Peyer's patch (tissue), 4 donors: ENCODE measurements around the gene ACSF2. TPM values are rescaled to one million over a fixed set of nuclear protein-coding genes. Genes with fewer than 3 reads are reported as not detected.
"Not testable (repeated sequence)": the region's sequence is repeated elsewhere in the genome, so short reads cannot be mapped to it uniquely, and the experiment has no call there.

Experiments used
- DNase-seq, 3 donors: peaks; one replicate each; pipeline ENCODE4 v3.0.0-alpha.2; 2017 to 2019
- H3K27ac ChIP-seq, 4 donors: fragments of 200-600 bp; sonication (generic); one replicate each; pipeline ENCODE4 v1.5.1; 2016 to 2019
- H3K27me3 ChIP-seq, 2 donors: fragments of 200-600 bp; sonication (generic); one replicate each; pipeline ENCODE4 v1.5.1; 2019
- H3K36me3 ChIP-seq, 3 donors: fragments of 200-600 bp; sonication (generic); one replicate each; pipeline ENCODE4 v1.5.1; 2016 to 2019
- H3K4me1 ChIP-seq, 4 donors: fragments of 200-600 bp; sonication (generic); one replicate each; pipeline ENCODE4 v1.5.1; 2016 to 2019
- H3K4me3 ChIP-seq, 4 donors: fragments of 200-600 bp; sonication (generic); 1 replicate in 3 of 4; 2 replicates in 1 of 4; pipeline ENCODE4 v1.5.1; 2016 to 2019; ENCODE audit warnings: mild to moderate bottlenecking in 1 of 4
- H3K9me3 ChIP-seq, 4 donors: fragments of 200-600 bp; sonication (generic); one replicate each; pipeline ENCODE4 v1.5.1; 2016 to 2019; ENCODE audit warnings: mild to moderate bottlenecking in 1 of 4
- CTCF ChIP-seq, 6 experiments: fragments of 450-650 bp in 4 of 6; fragments of 200-600 bp in 2 of 6; sonication (generic) in 1 of 6; IDR thresholded peaks; one replicate each; pipeline ENCODE4 v1.5.1; 2017 to 2019; ENCODE audit warnings: antibody characterized with exemption in 6 of 6, mild to moderate bottlenecking in 3 of 6, moderate library complexity in 1 of 6
- POLR2A ChIP-seq, 2 donors: fragments of 450-650 bp; IDR thresholded peaks; one replicate each; pipeline ENCODE4 v1.5.1; 2017; ENCODE audit warnings: antibody characterized with exemption in 2 of 2, mild to moderate bottlenecking in 2 of 2, moderate library complexity in 2 of 2
- total RNA-seq, 4 donors: library from RNA; depleted of rRNA; stranded (reverse); fragments of >200 nt; gene quantifications; one replicate each; pipeline ENCODE4 v1.1.0, GENCODE V29; 2016

ACSF2 gene
- total RNA-seq, 4 donors from 2014 or later, result 143 to 278 (median 189) TPM

GRCh38 chr17:50393700-50394099, 32.3 kb upstream of the ACSF2 start:
- Histone ChIP-seq H3K27me3 (no peaks in the 10 kb centered on the region), H3K36me3 (peaks cover 0 to 60% (median 0%) of the 10 kb centered on the region in 3 donors), H3K4me1 (peaks cover 0 to 21% (median 17%) of the 10 kb centered on the region in 4 donors), H3K9me3 (no peaks in the 10 kb centered on the region), H3K4me3 (no peak overlapping the region), H3K27ac (no peak overlapping the region)
- no peak for DNase-seq
- no peak for TF ChIP-seq CTCF (IDR thresholded peaks at IDR 0.05)
- no peak for TF ChIP-seq POLR2A (IDR thresholded peaks at IDR 0.05)

GRCh38 chr17:50394711-50395110, 31.3 kb upstream of the ACSF2 start:
- Histone ChIP-seq H3K4me1 (peaks cover 0 to 21% (median 17%) of the 10 kb centered on the region in 4 donors), H3K4me3 (no peak overlapping the region)
- TF ChIP-seq CTCF (IDR thresholded peaks at IDR 0.05), result no peak
- no peak for TF ChIP-seq POLR2A (IDR thresholded peaks at IDR 0.05)

GRCh38 chr17:50396261-50397110, 29.5 kb upstream of the ACSF2 start:
- H3K4me3 ChIP-seq, result peak overlapping the region; percentile 74 to 88 (median 87)
- TF ChIP-seq CTCF (IDR thresholded peaks at IDR 0.05) (no peak), POLR2A (IDR thresholded peaks at IDR 0.05) (no peak)
- peaks cover 0 to 21% (median 17%) of the 10 kb centered on the region in 4 donors for H3K4me1 ChIP-seq
- DNase-seq, result peak in 2 of 3 donors; percentile 74 to 81
- H3K9me3 ChIP-seq, result no peaks in the 10 kb centered on the region
- peaks cover 0 to 33% (median 0%) of the 10 kb centered on the region in 3 donors for H3K36me3 ChIP-seq
- H3K27ac ChIP-seq, result peak overlapping the region; percentile 83 to 96 (median 89)
- H3K27me3 ChIP-seq, result no peaks in the 10 kb centered on the region

More at GRCh38 chr17:50394711-50395110, 31.3 kb upstream of the ACSF2 start:
- Histone ChIP-seq H3K27me3 (no peaks in the 10 kb centered on the region), H3K9me3 (no peaks in the 10 kb centered on the region), H3K27ac (no peak overlapping the region), H3K36me3 (peaks cover 0 to 50% (median 0%) of the 10 kb centered on the region in 3 donors)
- DNase-seq, result no peak

- Histone ChIP-seq H3K4me1 (peaks cover 0 to 21% (median 17%) of the 10 kb centered on the region in 4 donors), H3K4me3 (peak within 1 kb of the TSS; percentile 74 to 88 (median 87)), H3K9me3 (no peaks in the 10 kb centered on the region), H3K27me3 (no peaks in the 10 kb centered on the region), H3K36me3 (peaks cover 0 to 25% (median 0%) of the 10 kb centered on the region in 3 donors), H3K27ac (peak within 1 kb of the TSS; percentile 83 to 96 (median 89))
- peak; percentile 96 to 99 (median 97) for TF ChIP-seq CTCF (IDR thresholded peaks at IDR 0.05)
- TF ChIP-seq POLR2A (IDR thresholded peaks at IDR 0.05), result peak; percentile 75 to 78
- peak; percentile 90 to 96 (median 94) for DNase-seq
These were observed 28.7 kb upstream of the ACSF2 start, which contains the start of gene LRRC59 for GRCh38 chr17:50397111-50397918. Gene LRRC59 (minus strand): TSS chr17:50397523. CDS start chr17:50397317, 206 bp downstream.

- Histone ChIP-seq H3K36me3 (peaks cover 0 to 19% (median 0%) of the 10 kb centered on the region in 3 donors), H3K27me3 (no peaks in the 10 kb centered on the region), H3K4me1 (peaks cover 0 to 21% (median 17%) of the 10 kb centered on the region in 4 donors), H3K27ac (peak overlapping the region in 2 of 4 donors; percentile 83 to 96), H3K4me3 (peak overlapping the region; percentile 74 to 88 (median 87)), H3K9me3 (no peaks in the 10 kb centered on the region)
- DNase-seq, result no peak
- TF ChIP-seq POLR2A (IDR thresholded peaks at IDR 0.05), result no peak
- TF ChIP-seq CTCF (IDR thresholded peaks at IDR 0.05), result no peak
These were observed 28.1 kb upstream of the ACSF2 start for GRCh38 chr17:50397919-50398285.

- not testable (repeated sequence) for H3K27me3 ChIP-seq, DNase-seq, H3K27ac ChIP-seq, H3K4me3 ChIP-seq, H3K9me3 ChIP-seq
- Histone ChIP-seq H3K4me1 (peaks cover 0 to 21% (median 17%) of the 10 kb centered on the region in 4 donors), H3K36me3 (peaks cover 0 to 12% (median 0%) of the 10 kb centered on the region in 3 donors)
These were observed 27.3 kb upstream of the ACSF2 start for GRCh38 chr17:50398672-50399071.

GRCh38 chr17:50399591-50399990, 26.4 kb upstream of the ACSF2 start:
- H3K27ac ChIP-seq, H3K36me3 ChIP-seq, DNase-seq, H3K27me3 ChIP-seq, H3K4me3 ChIP-seq, H3K9me3 ChIP-seq: not testable (repeated sequence)
- peaks cover 0 to 21% (median 16%) of the 10 kb centered on the region in 4 donors for H3K4me1 ChIP-seq

GRCh38 chr17:50405351-50405750, 20.7 kb upstream of the ACSF2 start:
- not testable (repeated sequence) for H3K27ac ChIP-seq, H3K4me1 ChIP-seq, H3K36me3 ChIP-seq, H3K27me3 ChIP-seq, H3K9me3 ChIP-seq, H3K4me3 ChIP-seq, DNase-seq
